H9 (cell line): ENCODE measurements around the gene NFAM1. TPM values are rescaled to one million over a fixed set of nuclear protein-coding genes. Genes with fewer than 3 reads are reported as not detected.

Experiments
- DNase-seq: peaks from one replicate; pipeline ENCODE4 v3.0.0-alpha.2; 2017
- H2AFZ ChIP-seq: one replicate; pipeline ENCODE4 v1.6.1; 2013; ENCODE audit warnings: mild to moderate bottlenecking, low read length, control low read depth, moderate library complexity
- H2AK5ac ChIP-seq: 2 replicates; pipeline ENCODE4 v1.6.1; 2013; ENCODE audit warnings: low read length, control low read depth, mixed read lengths; ENCODE audit not compliant: insufficient read length
- H2BK120ac ChIP-seq: one replicate; pipeline ENCODE4 v1.6.1; 2013; ENCODE audit warnings: low read depth, mild to moderate bottlenecking, low read length, control low read depth, inconsistent platforms; ENCODE audit not compliant: poor library complexity, severe bottlenecking
- H2BK12ac ChIP-seq: 2 replicates; pipeline ENCODE4 v1.6.1; 2013; ENCODE audit warnings: low read length, control low read depth, mixed read lengths, low read depth; ENCODE audit not compliant: insufficient read length
- H2BK15ac ChIP-seq: 2 replicates; pipeline ENCODE4 v1.6.1; 2013; ENCODE audit warnings: low read depth, low read length, control low read depth
- H2BK20ac ChIP-seq: one replicate; pipeline ENCODE4 v1.6.1; 2013; ENCODE audit warnings: low read depth, mild to moderate bottlenecking, low read length, control low read depth, inconsistent platforms; ENCODE audit not compliant: poor library complexity, severe bottlenecking
- H2BK5ac ChIP-seq: 2 replicates; pipeline ENCODE4 v1.6.1; 2013; ENCODE audit warnings: low read length, control low read depth, mixed read lengths; ENCODE audit not compliant: insufficient read length
- H3K14ac ChIP-seq: 2 replicates; pipeline ENCODE4 v1.6.1; 2013; ENCODE audit warnings: low read length, control low read depth; ENCODE audit not compliant: insufficient read depth
- H3K18ac ChIP-seq: 2 replicates; pipeline ENCODE4 v1.6.1; 2013; ENCODE audit warnings: low read depth, mild to moderate bottlenecking, mixed read lengths, low read length, control low read depth; ENCODE audit not compliant: insufficient read length
- H3K23ac ChIP-seq: 2 replicates; pipeline ENCODE4 v1.6.1; 2013; ENCODE audit warnings: low read length, control low read depth, mixed read lengths, low read depth; ENCODE audit not compliant: insufficient read length
- H3K23me2 ChIP-seq: 2 replicates; pipeline ENCODE4 v1.6.1; 2013; ENCODE audit warnings: low read depth, mild to moderate bottlenecking, mixed read lengths, low read length, control low read depth; ENCODE audit not compliant: insufficient read length, poor library complexity, severe bottlenecking
- H3K27ac ChIP-seq: 2 replicates; pipeline ENCODE4 v1.5.1; 2013; ENCODE audit warnings: low read length, control low read depth, mixed read lengths, low read depth; ENCODE audit not compliant: insufficient read length
- H3K27me3 ChIP-seq: 2 replicates; pipeline ENCODE4 v1.6.1; 2013; ENCODE audit warnings: low read length, control low read depth, inconsistent platforms; ENCODE audit not compliant: insufficient read depth
- H3K4ac ChIP-seq: 2 replicates; pipeline ENCODE4 v1.6.1; 2013; ENCODE audit warnings: low read depth, mild to moderate bottlenecking, control low read depth, inconsistent platforms, low read length, moderate library complexity
- H3K4me1 ChIP-seq: 2 replicates; pipeline ENCODE4 v1.6.1; 2013; ENCODE audit warnings: low read length, control low read depth, inconsistent platforms; ENCODE audit not compliant: insufficient read depth
- H3K4me2 ChIP-seq: 2 replicates; pipeline ENCODE4 v1.6.1; 2013; ENCODE audit warnings: low read length, control low read depth, mixed read lengths; ENCODE audit not compliant: insufficient read length, insufficient read depth
- H3K56ac ChIP-seq: 2 replicates; pipeline ENCODE4 v1.6.1; 2013; ENCODE audit warnings: low read depth, mild to moderate bottlenecking, mixed read lengths, low read length, control low read depth; ENCODE audit not compliant: insufficient read length
- H3K79me1 ChIP-seq: 2 replicates; pipeline ENCODE4 v1.6.1; 2013; ENCODE audit warnings: low read depth, mild to moderate bottlenecking, moderate library complexity, low read length, control low read depth, inconsistent platforms; ENCODE audit not compliant: insufficient read depth, poor library complexity, severe bottlenecking
- H3K79me2 ChIP-seq: 2 replicates; pipeline ENCODE4 v1.6.1; 2013; ENCODE audit warnings: low read length, control low read depth, inconsistent platforms; ENCODE audit not compliant: insufficient read depth
- H3K9ac ChIP-seq: 2 replicates; pipeline ENCODE4 v1.6.1; 2013; ENCODE audit warnings: low read length, control low read depth, mixed read lengths; ENCODE audit not compliant: insufficient read length; ENCODE audit errors: extremely low read depth
- H3K9me3 ChIP-seq: one replicate; pipeline ENCODE4 v1.6.1; 2013; ENCODE audit warnings: low read depth, low read length, inconsistent platforms; ENCODE audit not compliant: control insufficient read depth
- H3T11ph ChIP-seq: one replicate; pipeline ENCODE4 v1.6.1; 2013; ENCODE audit warnings: mild to moderate bottlenecking, low read length, control low read depth, inconsistent platforms
- H4K20me1 ChIP-seq: one replicate; pipeline ENCODE4 v1.6.1; 2013; ENCODE audit not compliant: control insufficient read depth, insufficient read length, insufficient read depth
- H4K5ac ChIP-seq: 2 replicates; pipeline ENCODE4 v1.6.1; 2013; ENCODE audit warnings: low read depth, mild to moderate bottlenecking, mixed read lengths, low read length, control low read depth; ENCODE audit not compliant: insufficient read length
- H4K8ac ChIP-seq: replicated peaks from 2 replicates; pipeline ENCODE4 v1.6.1; 2013; ENCODE audit warnings: low read length, control low read depth, mixed read lengths, low read depth; ENCODE audit not compliant: insufficient read length
- H4K91ac ChIP-seq: 2 replicates; pipeline ENCODE4 v1.6.1; 2013; ENCODE audit warnings: low read depth, mild to moderate bottlenecking, moderate library complexity, mixed read lengths, low read length, control low read depth; ENCODE audit not compliant: insufficient read length
- H3K27ac Mint-ChIP-seq, 3 experiments: 2 replicates in 2 of 3; 3 replicates in 1 of 3; pipeline ENCODE4 v1.8.0; 2020 to 2021; ENCODE audit warnings: mixed read lengths in 3 of 3, mild to moderate bottlenecking in 1 of 3, moderate library complexity in 1 of 3
- H3K27me3 Mint-ChIP-seq: 2 replicates; pipeline ENCODE4 v1.8.0; 2021; ENCODE audit warnings: low read depth, mild to moderate bottlenecking, moderate library complexity, mixed read lengths
- H3K36me3 Mint-ChIP-seq, 3 experiments: 2 replicates in 2 of 3; 3 replicates in 1 of 3; pipeline ENCODE4 v1.8.0; 2020 to 2021; ENCODE audit warnings: low read depth in 3 of 3, mixed read lengths in 3 of 3; ENCODE audit not compliant: insufficient read depth in 1 of 3
- H3K4me1 Mint-ChIP-seq, 2 experiments: 2 replicates each; pipeline ENCODE4 v1.8.0; 2020; ENCODE audit warnings: mixed read lengths in 2 of 2
- H3K4me3 Mint-ChIP-seq, 2 experiments: 2 replicates in 1 of 2; 3 replicates in 1 of 2; pipeline ENCODE4 v1.8.0; 2020 to 2021; ENCODE audit warnings: mild to moderate bottlenecking in 2 of 2, mixed read lengths in 2 of 2, moderate library complexity in 1 of 2
- H3K9me3 Mint-ChIP-seq, 2 experiments: 2 replicates in 1 of 2; 3 replicates in 1 of 2; pipeline ENCODE4 v1.8.0; 2020; ENCODE audit warnings: mild to moderate bottlenecking in 2 of 2, mixed read lengths in 2 of 2, moderate library complexity in 1 of 2
- WGBS: extraction: QIAGEN DNeasy Blood & Tissue Kit; methylation state at CpG from one replicate; pipeline ENCODE4 v1.1.7; 2013; ENCODE audit warnings: missing lambda C conversion rate, low lambda C conversion rate, mixed read lengths; ENCODE audit not compliant: insufficient read length; ENCODE audit errors: extremely low coverage; 5-methylcytosine and 5-hydroxymethylcytosine counted together
- total RNA-seq: library from RNA; stranded (reverse); gene quantifications from 2 replicates; pipeline ENCODE4 v1.2.1, GENCODE V29; 2021
- TF ChIP-seq, protein P1 (sequence below): fragments of 200-600 bp; sonication (generic); conservative IDR thresholded peaks from 3 replicates; pipeline ENCODE4 v1.8.0; 2021; ENCODE audit warnings: antibody characterized with exemption, mild to moderate bottlenecking

Gene NFAM1
- total RNA-seq, 1 experiment from 2014 or later: 0.68 TPM

DNA sequence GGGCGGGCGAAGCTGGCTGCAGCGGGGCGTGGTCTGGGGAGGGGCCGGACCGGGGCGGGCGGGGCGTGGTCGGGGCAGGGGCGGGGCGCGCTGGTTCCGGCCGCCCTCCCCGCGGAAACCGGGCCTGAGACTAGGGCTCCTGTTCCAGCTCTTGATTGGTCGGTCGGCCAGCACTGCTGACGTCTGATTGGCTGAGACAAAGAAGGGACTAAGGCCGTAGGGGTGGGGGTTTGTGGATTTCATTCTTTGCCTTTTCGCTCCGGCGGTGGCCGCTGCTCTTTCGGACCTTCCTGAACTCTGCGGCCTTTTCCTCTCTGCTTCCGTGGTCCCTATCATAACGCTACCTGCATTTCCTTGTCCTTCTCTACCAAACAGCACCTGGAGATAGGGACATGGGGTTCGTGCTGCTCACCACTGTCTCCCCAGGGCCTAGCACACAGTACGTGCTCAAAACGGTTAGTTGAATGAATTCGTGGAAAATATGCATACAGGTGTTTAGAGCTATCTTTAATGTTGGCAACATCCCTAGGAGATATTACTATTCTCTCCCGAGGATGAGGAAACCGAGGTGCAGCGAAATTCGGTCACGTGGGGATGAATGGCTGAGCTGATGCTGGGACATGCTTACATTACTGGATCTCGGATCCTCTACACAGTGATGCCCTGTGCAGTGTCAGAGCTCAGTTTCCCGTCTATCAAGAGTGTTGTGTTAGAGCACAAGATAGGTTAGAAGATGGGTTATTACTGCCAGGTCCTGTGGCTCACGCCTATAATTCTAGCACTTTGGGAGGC is 62.8 kb downstream of the NFAM1 start:
- no peaks in the 10 kb centered on the region; a peak in 2 of 5 replicates for H3K9me3 Mint-ChIP-seq
- H4K8ac ChIP-seq: no peak overlapping the region
- TF ChIP-seq, protein P1, sequence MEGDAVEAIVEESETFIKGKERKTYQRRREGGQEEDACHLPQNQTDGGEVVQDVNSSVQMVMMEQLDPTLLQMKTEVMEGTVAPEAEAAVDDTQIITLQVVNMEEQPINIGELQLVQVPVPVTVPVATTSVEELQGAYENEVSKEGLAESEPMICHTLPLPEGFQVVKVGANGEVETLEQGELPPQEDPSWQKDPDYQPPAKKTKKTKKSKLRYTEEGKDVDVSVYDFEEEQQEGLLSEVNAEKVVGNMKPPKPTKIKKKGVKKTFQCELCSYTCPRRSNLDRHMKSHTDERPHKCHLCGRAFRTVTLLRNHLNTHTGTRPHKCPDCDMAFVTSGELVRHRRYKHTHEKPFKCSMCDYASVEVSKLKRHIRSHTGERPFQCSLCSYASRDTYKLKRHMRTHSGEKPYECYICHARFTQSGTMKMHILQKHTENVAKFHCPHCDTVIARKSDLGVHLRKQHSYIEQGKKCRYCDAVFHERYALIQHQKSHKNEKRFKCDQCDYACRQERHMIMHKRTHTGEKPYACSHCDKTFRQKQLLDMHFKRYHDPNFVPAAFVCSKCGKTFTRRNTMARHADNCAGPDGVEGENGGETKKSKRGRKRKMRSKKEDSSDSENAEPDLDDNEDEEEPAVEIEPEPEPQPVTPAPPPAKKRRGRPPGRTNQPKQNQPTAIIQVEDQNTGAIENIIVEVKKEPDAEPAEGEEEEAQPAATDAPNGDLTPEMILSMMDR: no peak
- H2AFZ ChIP-seq: no peak overlapping the region
- H3K4me3 Mint-ChIP-seq: peak overlapping the region; percentile 71 to 86
- no peak overlapping the region for H2AK5ac ChIP-seq
- H3K23me2 ChIP-seq: peaks cover 14% of the 10 kb centered on the region
- no peaks in the 10 kb centered on the region for H4K20me1 ChIP-seq
- no peak overlapping the region for H3K56ac ChIP-seq
- H4K5ac ChIP-seq: no peak overlapping the region
- no peak overlapping the region for H2BK12ac ChIP-seq
- H3K9ac ChIP-seq: peak overlapping the region; percentile 77
- DNase-seq: peak; percentile 97
- H3K27ac ChIP-seq: peak overlapping the region; percentile 31
- no peaks in the 10 kb centered on the region for H3K79me1 ChIP-seq
- H2BK15ac ChIP-seq: no peak overlapping the region
- no peak overlapping the region for H3K4ac ChIP-seq
- H3K79me2 ChIP-seq: peaks cover 2% of the 10 kb centered on the region; the same call in 1 of the 2 replicates
- H3K23ac ChIP-seq: no peak overlapping the region
- WGBS: no CpG with 5 or more reads among the region's 42 CpGs
- H3K36me3 Mint-ChIP-seq: peaks cover 0 to 7% (median 0%) of the 10 kb centered on the region in 3 experiments; a peak in 1 of 7 replicates
- peaks cover 13% of the 10 kb centered on the region; the same call in 1 of the 2 replicates for H3K4me1 ChIP-seq
- peaks cover 48% of the 10 kb centered on the region for H3K27me3 Mint-ChIP-seq
- H2BK120ac ChIP-seq: no peak overlapping the region
- peak overlapping the region; percentile 99 for H3K4me2 ChIP-seq
- no peak overlapping the region for H2BK5ac ChIP-seq
- no peak overlapping the region for H2BK20ac ChIP-seq
- 0 out of 7 replicates have a peak overlapping the region, but pooled peaks of 1 of the 3 experiments have one; percentile 15 for H3K27ac Mint-ChIP-seq
- H3K18ac ChIP-seq: peak overlapping the region; percentile 41
- H3K14ac ChIP-seq: peak overlapping the region; percentile 36; the same call in 1 of the 2 replicates
- peaks cover 51 to 64% of the 10 kb centered on the region in 2 experiments for H3K4me1 Mint-ChIP-seq
- no peak overlapping the region for H3T11ph ChIP-seq
- H3K9me3 ChIP-seq: no peaks in the 10 kb centered on the region
- no peak overlapping the region for H4K91ac ChIP-seq
- H3K27me3 ChIP-seq: no peaks in the 10 kb centered on the region
